Stimulated activated CD4-positive, alpha-beta T cell treated with anti-CD3 and anti-CD28 coated beads, Interleukin-12 subunit alpha, Interleukin-12 subunit beta, amount 100 ng/mL, for 48 hours (primary cell): ENCODE data around the gene ERVW-1.

Source experiments
- DNase-seq, 3 donors: peaks; one replicate each; pipeline ENCODE4 v3.0.0-alpha.2; 2020; ENCODE audit warnings: low read depth in 2 of 3, low spot score in 1 of 3

Gene ERVW-1

GRCh38 chr7:92432299-92432946 is 45.3 kb downstream of the ERVW-1 start:
- DNase-seq, result no peak

GRCh38 chr7:92427193-92427592 is 50.6 kb downstream of the ERVW-1 start:
- DNase-seq, result no peak

DNA sequence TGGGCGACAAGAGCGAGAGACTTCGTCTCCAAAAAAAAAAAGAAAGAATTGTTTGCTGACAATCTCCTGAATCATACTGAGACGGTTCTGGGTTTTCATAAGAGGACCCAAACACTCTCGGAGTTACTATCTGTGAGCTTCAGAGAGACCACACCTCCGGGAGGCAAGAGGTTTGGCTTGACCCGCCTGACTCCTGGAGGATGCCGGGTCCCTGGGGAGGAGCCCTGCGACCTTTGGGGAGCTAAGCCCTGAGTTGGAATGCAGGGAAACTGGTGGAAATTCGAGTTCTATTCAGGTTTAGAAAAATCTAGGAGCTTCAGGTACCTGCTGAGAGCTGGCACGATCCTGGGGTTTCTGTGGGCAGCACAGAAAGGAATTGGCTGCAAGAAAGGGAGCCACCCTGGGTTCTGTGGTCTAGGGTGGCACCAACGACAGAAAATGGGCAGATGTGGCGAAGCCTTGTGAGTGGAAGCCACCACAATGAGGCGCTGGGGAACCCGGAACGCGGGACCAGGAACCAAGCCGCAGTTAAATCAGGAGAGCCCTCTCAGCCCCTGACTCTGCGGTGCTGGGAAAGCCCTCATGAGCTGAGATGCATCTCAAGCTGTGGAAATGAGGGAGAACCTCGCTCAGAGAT is 52.3 kb downstream of the ERVW-1 start:
- no peak for DNase-seq

DNA sequence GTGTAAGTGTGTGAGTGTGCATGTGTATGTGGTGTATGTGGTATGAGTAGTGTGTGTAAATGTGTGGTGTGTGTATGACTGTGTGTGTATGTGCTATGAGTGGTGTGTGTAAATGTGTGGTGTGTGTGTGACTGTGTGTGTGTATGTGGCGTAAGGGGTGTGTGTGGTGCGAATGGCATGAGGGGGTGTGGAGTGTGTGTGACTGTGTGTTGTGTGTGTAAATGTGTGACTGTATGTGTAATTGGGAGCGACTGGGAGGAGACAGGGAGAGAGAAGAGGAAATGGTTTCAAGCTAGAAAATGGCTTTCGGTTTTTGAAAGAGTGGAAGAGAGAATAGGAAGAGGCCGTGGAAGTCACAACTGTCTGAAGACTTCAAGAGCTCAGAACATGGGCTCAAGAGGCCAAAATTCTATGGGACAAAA is 54.0 kb downstream of the ERVW-1 start:
- no peak for DNase-seq

- DNase-seq, result no peak
Observed at GRCh38 chr7:92422926-92423325, 54.8 kb downstream of the ERVW-1 start.

- DNase-seq, result no peak
Observed at GRCh38 chr7:92421676-92422435, 55.9 kb downstream of the ERVW-1 start.
